C4-2B (cell line): ENCODE data around the gene UROS.

ENCODE experiments used
- H3K27ac ChIP-seq: fragments of 450-650 bp; 2 replicates; pipeline ENCODE4 v1.5.1; 2017
- CTCF ChIP-seq: fragments of 450-650 bp; conservative IDR thresholded peaks from 2 replicates; pipeline ENCODE4 v1.5.1; 2017; ENCODE audit warnings: mild to moderate bottlenecking
- ZFX ChIP-seq: fragments of 450-650 bp; IDR thresholded peaks from 2 replicates; pipeline ENCODE4 v1.6.1; 2017

Gene UROS

GRCh38 chr10:125772112-125772863 is 50.8 kb downstream of the UROS start:
- no peak overlapping the region for H3K27ac ChIP-seq
- TF ChIP-seq CTCF = no peak
- TF ChIP-seq ZFX = no peak

- TF ChIP-seq ZFX (no peak), CTCF (no peak)
- H3K27ac ChIP-seq = no peak overlapping the region
These were observed 52.2 kb downstream of the UROS start for GRCh38 chr10:125770844-125771243.

- TF ChIP-seq ZFX (no peak), CTCF (no peak)
- H3K27ac ChIP-seq = no peak overlapping the region
These were observed 53.9 kb downstream of the UROS start for GRCh38 chr10:125769175-125769574.

- no peak for TF ChIP-seq CTCF
- no peak for TF ChIP-seq ZFX
- no peak overlapping the region for H3K27ac ChIP-seq
These were observed 54.7 kb downstream of the UROS start for GRCh38 chr10:125768219-125768855.

GRCh38 chr10:125766511-125766910 is 56.5 kb downstream of the UROS start:
- TF ChIP-seq ZFX = no peak
- TF ChIP-seq CTCF = no peak
- no peak overlapping the region for H3K27ac ChIP-seq

GRCh38 chr10:125765835-125766234 is 57.2 kb downstream of the UROS start:
- no peak overlapping the region for H3K27ac ChIP-seq
- no peak for TF ChIP-seq CTCF
- TF ChIP-seq ZFX = no peak

GRCh38 chr10:125762692-125763648 is 60.1 kb downstream of the UROS start:
- H3K27ac ChIP-seq = no peak overlapping the region
- TF ChIP-seq CTCF (no peak), ZFX (no peak)
